Hematopoietic multipotent progenitor cell treated with erythropoietin and hydrocortisone succinate and interleukin-3 and kit ligand, for 6 days (in vitro differentiated cells): ENCODE results near the gene TIMP2.
"Not testable (repeated sequence)": the region's sequence is repeated elsewhere in the genome, so short reads cannot be mapped to it uniquely, and the experiment has no call there.

Experiments used
- DNase-seq: peaks from one replicate; pipeline ENCODE4 v3.0.0-alpha.2; 2015

The TIMP2 gene, protein sequence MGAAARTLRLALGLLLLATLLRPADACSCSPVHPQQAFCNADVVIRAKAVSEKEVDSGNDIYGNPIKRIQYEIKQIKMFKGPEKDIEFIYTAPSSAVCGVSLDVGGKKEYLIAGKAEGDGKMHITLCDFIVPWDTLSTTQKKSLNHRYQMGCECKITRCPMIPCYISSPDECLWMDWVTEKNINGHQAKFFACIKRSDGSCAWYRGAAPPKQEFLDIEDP

GRCh38 chr17:78925234-78925633, at the start of gene TIMP2:
Gene TIMP2, minus strand, starts transcription at chr17:78925387. Its CDS starts 299 bp downstream, at chr17:78925088.
- DNase-seq = peak; percentile 69

DNA sequence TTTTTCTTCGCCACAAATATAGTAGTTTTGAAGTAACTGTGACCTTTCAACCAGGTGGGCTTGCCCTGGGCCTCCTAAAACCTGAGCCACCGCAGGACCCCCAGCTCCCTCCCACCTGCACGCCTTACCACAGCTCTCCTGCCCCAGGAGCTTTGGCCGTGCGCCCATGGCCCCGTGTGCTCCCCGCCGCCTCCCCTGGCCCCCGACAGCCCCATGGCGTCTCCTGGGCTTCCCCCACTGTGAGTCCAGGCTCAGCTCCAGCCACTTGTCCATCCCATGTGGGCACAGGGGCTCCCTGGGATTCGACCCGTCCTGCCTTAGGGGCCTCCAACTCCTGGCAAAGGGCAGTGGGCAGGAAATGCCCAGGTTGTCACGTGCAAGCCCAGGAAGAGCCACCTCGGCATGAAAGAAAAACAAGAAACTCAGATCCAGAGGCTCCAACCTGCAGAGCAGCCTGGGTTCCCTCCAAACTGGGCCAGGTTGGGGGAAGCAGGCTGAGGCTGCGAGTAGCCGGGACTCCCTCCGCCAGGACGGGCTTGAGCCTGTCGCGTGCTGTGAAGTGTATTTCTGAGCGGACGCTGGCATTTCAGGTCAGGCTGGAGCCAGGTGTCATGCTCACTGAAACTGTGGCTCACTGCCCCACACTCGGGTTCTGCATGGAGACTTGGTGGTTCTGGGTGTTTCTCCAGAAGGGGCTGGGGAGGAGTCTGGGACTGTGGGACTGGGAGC, 48.8 kb upstream of the TIMP2 start:
- no peak for DNase-seq

- DNase-seq = no peak
Observed at GRCh38 chr17:78973196-78973595, 48.0 kb upstream of the TIMP2 start.

GRCh38 chr17:78972507-78973105, 47.4 kb upstream of the TIMP2 start:
- no peak for DNase-seq

DNA sequence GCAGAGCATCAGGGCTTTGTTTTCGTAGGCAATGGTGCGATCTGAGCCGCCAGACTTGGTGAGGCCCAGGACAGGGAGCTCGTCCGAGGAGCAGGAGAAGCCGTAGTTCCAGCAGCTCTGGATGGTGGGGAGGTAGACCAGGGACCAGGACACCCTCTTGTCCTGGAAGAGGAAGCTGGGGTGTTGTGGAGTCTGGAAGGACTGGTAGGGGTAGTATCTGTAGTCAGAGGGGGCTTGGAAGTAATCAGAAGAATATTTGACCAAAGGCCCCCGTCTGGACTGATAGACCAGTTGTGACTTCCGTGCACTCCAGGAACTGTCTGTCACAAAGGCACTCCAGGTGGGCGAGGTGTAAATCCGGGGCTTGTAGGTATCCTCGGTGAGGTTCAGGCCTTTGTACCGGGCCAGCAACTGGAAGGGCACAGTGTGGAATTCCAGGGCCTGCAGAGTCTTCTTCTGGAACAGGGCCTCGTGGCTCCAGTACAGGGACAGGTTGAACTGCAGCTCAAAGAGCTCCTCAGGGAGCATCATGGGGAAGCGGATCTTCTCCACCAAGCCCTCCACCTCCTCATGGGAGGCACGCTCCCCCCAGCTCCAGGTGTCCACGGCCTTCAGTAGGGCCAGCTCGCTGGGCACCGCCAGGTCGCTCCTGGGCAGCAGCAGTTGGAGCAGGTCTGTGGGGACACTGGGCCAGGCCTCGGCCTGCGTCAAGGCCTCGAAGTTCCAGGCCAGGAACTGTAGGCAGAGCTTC, 46.7 kb upstream of the TIMP2 start:
- no peak for DNase-seq

DNA sequence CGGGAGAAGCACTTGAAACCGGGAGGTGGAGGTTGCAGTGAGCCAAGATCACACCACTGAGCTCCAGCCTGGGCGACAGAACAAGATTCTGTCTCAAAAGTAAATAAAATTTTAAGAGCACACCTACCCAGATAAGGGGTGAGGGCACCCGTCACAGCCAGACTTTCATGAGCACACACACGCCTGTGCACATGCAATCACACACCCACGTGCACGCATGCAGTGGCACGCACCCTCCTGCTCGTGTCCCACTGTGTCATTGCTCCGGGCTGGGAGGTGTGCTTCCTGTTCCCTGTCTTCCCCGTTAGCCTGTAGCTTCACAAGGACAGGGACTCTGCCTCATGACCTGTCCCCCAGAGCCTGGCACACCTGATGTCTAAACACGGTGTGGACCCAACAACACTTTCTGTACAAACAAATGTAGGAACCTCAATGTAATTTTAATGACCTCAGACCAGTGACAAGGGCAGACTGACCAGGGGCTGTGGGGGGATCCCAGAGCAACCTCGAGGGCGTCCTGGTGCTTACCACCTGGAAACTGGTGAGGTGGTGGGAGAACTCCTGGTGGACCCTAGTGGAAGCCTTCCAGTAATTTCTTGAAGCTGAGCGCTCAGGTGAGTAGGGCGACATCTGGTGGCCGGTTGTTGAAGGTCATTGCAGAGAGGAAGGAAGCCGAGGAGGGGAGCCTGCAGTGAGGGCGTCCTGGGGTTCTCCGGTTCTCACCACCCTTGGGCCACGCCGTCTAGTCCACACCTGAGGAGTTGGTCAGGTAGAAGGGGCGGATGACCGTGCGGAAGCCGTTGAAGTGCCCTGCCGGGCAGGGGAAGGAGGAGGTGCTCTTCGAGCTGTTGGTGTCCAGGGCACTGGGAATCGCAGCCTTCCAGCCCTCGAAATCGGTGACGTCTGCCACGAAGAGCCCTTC, 45.9 kb upstream of the TIMP2 start:
- peak; percentile 88 for DNase-seq

- no peak for DNase-seq
Observed at GRCh38 chr17:78969865-78970264, 44.7 kb upstream of the TIMP2 start.

- DNase-seq = no peak
Observed at GRCh38 chr17:78967782-78968362, 42.7 kb upstream of the TIMP2 start.

DNA sequence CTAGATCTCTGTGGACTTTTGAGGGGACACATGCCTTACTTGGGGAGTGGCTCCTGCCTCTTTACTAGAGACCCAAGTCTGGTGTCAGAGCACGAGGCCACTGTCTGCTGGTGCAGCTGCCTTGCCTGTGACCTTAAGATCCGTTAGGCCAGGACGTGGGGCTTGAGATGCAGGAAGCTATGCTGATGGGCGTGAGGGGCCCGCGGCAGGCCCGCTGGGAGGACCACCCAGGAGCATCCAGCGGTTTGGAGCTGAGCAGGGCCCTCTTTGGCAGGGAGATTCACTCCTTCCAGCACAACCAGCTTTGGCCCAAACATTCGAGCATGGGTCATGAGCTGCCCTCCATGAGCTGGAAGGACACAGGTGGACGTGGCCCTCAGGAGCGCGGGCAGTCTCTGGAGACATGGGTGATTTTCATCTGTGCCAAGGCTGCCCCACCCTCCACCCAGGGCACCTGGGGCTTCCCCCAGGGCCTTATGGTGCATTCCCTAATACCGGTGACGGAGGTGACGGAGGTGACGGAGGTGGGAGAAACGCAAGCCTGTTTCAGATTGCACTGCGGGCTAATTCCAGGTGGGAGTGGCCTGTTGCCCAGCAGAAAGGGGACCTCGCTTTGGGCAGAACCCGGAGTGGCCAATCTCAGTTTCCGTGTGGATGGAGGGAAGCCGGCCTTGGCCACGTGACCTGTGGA, 41.9 kb upstream of the TIMP2 start:
- no peak for DNase-seq

DNA sequence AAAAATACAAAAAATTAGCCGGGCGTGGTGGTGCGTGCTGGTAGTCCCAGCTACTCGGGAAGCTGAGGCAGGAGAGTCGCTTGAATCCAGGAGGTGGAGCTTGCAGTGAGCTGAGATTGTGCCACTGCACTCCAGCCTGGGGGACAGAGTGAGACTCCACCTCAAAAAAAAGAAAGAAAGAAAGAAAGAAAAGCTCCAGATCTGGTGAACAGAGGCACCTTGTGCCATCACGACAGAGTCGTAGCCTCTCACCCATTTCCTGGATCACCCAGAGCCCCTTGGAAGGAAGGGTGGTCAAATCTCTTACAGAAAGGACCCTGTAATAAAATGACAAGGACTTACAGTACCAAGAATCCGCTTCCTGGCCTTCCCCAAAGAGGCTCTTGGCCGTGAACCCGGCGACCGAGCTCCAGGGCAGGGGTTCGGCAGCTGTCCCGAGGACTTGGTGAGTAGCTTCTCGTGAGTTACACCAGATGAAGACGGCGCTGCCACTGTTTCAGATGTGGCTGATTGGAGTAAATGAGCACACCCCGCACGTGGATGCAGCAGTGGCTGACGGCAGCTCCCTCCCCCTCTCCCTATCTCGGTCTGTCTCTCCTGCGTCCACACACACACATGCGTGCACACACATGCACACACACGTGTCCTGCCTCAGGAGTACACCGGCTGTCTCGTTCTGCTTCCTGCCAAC, 41.1 kb upstream of the TIMP2 start:
- no peak for DNase-seq

- DNase-seq = no peak
Observed at GRCh38 chr17:78965491-78965924, 40.3 kb upstream of the TIMP2 start.

DNA sequence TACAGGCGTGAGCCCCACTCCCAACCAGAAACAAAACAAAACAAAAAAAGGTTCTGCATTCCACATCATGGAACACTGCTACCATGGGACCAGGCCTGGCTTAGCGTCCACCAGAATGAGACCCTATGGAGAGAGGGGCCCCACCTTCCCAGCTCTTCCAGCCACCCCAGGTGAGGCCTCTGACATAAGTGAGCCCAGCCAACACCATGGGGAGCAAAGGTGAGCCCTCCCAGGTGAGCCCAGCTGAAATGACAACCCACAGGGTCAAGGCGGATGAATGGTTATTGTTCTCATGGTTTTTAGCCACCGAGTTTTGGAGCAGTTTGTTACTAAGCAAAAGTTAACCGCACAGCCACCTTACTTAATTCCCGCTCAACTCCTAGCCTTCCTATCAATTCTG, 38.2 kb upstream of the TIMP2 start:
- no peak for DNase-seq

GRCh38 chr17:78962984-78963348, 37.8 kb upstream of the TIMP2 start:
- DNase-seq = not testable (repeated sequence)

GRCh38 chr17:78962345-78962983, 37.3 kb upstream of the TIMP2 start:
- no peak for DNase-seq

DNA sequence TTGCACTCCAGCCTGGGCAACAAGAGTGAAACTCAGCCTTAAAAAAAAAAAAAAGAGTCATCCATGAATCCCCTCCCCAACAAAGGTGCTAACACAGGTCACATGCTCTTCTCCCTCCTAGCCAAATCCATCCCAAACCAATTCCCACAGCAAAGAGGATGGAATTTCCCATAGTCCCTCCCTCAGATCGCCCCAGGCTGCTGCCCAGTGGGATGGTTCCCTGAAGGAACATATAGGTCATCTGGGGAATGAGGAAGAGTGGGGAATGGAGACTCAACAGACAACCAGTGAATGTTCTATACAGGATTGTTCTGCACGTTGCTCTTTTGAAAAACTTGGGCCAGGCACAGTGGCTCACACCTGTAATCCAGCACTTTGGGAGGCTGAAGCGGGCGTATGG, 36.4 kb upstream of the TIMP2 start:
- DNase-seq = no peak

- DNase-seq = no peak
Observed at GRCh38 chr17:78960928-78961327, 35.7 kb upstream of the TIMP2 start.

GRCh38 chr17:78959803-78960202, 34.6 kb upstream of the TIMP2 start:
- no peak for DNase-seq

GRCh38 chr17:78958641-78959127, 33.5 kb upstream of the TIMP2 start:
- DNase-seq = no peak

- no peak for DNase-seq
Observed at GRCh38 chr17:78957128-78957527, 31.9 kb upstream of the TIMP2 start.

DNA sequence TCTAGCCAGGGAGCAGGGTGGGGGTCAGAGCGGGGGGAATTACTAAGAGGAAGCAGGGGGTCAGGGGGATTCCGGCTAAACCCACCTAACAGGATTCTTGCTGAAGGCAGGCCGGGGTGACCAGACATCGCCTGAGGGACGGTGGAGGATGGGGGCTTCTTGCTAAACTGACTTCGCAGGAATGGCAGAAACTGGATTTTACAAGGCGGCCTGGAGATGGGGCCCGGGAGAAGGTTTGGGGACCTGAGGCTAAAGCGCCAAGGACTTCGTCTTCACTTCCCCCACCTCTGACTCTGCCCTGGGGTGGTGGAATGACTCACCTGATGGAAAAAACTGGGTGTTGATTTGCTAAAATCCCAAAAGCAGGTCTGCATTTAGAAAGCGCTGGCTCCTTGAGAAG, 31.1 kb upstream of the TIMP2 start:
- DNase-seq = no peak
